H1 (cell line): Measurements from ENCODE around the gene SPEM3. TPM values are rescaled to one million over a fixed set of nuclear protein-coding genes. Genes with fewer than 3 reads are reported as not detected.

ENCODE experiments used
- CTCF ChIA-PET: fragments of 300-600 bp; sonication (Branson Sonifier 250); formaldehyde crosslinking; loops from one replicate; lab custom pipeline; 2021; ENCODE audit not compliant: partially characterized antibody; lab: Charles Lee
- POLR2A ChIA-PET: fragments of 300-600 bp; sonication (Branson Sonifier 250); formaldehyde crosslinking; loops from one replicate; lab custom pipeline; 2021; ENCODE audit warnings: inconsistent platforms; ENCODE audit not compliant: partially characterized antibody; lab: Charles Lee
- DNase-seq, 2 experiments: peaks; one replicate each; pipeline versions ENCODE4 v3.0.0 to v3.0.0-alpha.2; 2010 to 2022; ENCODE audit warnings: low spot score in 2 of 2, low read depth in 1 of 2, mixed read lengths in 1 of 2
- FAIRE-seq: peaks from 2 replicates; lab custom pipeline; 2011; peaks lifted over from hg19 to GRCh38; lab: Jason Lieb, UNC
- H2AFZ ChIP-seq: 2 replicates; pipeline ENCODE4 v1.8.1; 2012; ENCODE audit warnings: low read length, inconsistent platforms
- H2AK5ac ChIP-seq: 2 replicates; pipeline ENCODE4 v1.6.1; 2013; ENCODE audit warnings: low read depth, low read length
- H2BK120ac ChIP-seq: replicated peaks from 2 replicates; pipeline ENCODE3; 2013; ENCODE audit warnings: low read depth, low read length, inconsistent platforms
- H2BK12ac ChIP-seq: 2 replicates; pipeline ENCODE4 v1.6.1; 2013; ENCODE audit warnings: low read depth, low read length
- H2BK15ac ChIP-seq: 2 replicates; pipeline ENCODE4 v1.6.1; 2013; ENCODE audit warnings: low read length
- H2BK20ac ChIP-seq: 2 replicates; pipeline ENCODE4 v1.6.1; 2013; ENCODE audit warnings: low read length
- H2BK5ac ChIP-seq: 2 replicates; pipeline ENCODE4 v1.6.1; 2013; ENCODE audit warnings: low read depth, low read length
- H3K14ac ChIP-seq: 2 replicates; pipeline ENCODE4 v1.6.1; 2013; ENCODE audit warnings: inconsistent platforms; ENCODE audit not compliant: insufficient read length
- H3K18ac ChIP-seq: 2 replicates; pipeline ENCODE4 v1.6.1; 2013; ENCODE audit warnings: low read length; ENCODE audit errors: extremely low read depth
- H3K23ac ChIP-seq: 2 replicates; pipeline ENCODE4 v1.6.1; 2013; ENCODE audit warnings: inconsistent platforms; ENCODE audit not compliant: insufficient read length
- H3K23me2 ChIP-seq: 2 replicates; pipeline ENCODE4 v1.6.1; 2013; ENCODE audit warnings: low read depth, low read length
- H3K27ac ChIP-seq: 2 replicates; pipeline ENCODE4 v1.6.1; 2011; ENCODE audit warnings: low read depth, low read length, inconsistent platforms
- H3K27me3 ChIP-seq, 4 experiments: replicated peaks in 1 of 4; 1 replicate in 1 of 4; 2 replicates in 3 of 4; pipeline versions ENCODE4 v1.6.1 to v1.8.1; 2011 to 2013; ENCODE audit warnings: low read length in 3 of 4, mild to moderate bottlenecking in 3 of 4, inconsistent platforms in 2 of 4, mixed read lengths in 2 of 4, moderate library complexity in 1 of 4; ENCODE audit not compliant: control insufficient read depth in 3 of 4, insufficient read depth in 3 of 4; ENCODE audit errors: extremely low read depth in 1 of 4
- H3K36me3 ChIP-seq, 4 experiments: 2 replicates each; pipeline versions ENCODE4 v1.6.1 to v1.8.1; 2011 to 2013; ENCODE audit warnings: mild to moderate bottlenecking in 4 of 4, low read length in 3 of 4, moderate library complexity in 2 of 4, control low read depth in 1 of 4, inconsistent platforms in 1 of 4; ENCODE audit not compliant: insufficient read depth in 4 of 4, control insufficient read depth in 2 of 4
- H3K4ac ChIP-seq: replicated peaks from 2 replicates; pipeline ENCODE3; 2013; ENCODE audit warnings: low read length, low read depth, mixed read lengths, inconsistent platforms; ENCODE audit not compliant: insufficient read length
- H3K4me1 ChIP-seq, 4 experiments: replicated peaks in 1 of 4; 1 replicate in 1 of 4; 2 replicates in 3 of 4; pipeline versions ENCODE4 v1.6.1 to v1.8.1; 2011 to 2013; ENCODE audit warnings: low read length in 3 of 4, inconsistent platforms in 2 of 4, mixed read lengths in 1 of 4; ENCODE audit not compliant: insufficient read depth in 4 of 4, control insufficient read depth in 3 of 4
- H3K4me2 ChIP-seq, 2 experiments: 2 replicates each; pipeline versions ENCODE4 v1.6.1 to v1.8.1; 2011 to 2013; ENCODE audit warnings: low read depth in 2 of 2, low read length in 2 of 2, control low read depth in 1 of 2, inconsistent platforms in 1 of 2, mild to moderate bottlenecking in 1 of 2; ENCODE audit not compliant: insufficient read depth in 1 of 2
- H3K4me3 ChIP-seq, 4 experiments: fragments of 200-600, 300-600 bp in 1 of 4; sonication (generic), shearing (Covaris generic), sonication (Bioruptor Twin) in 1 of 4; 2 replicates each; pipeline versions ENCODE4 v1.5.1 to v1.8.1; 2011 to 2016; ENCODE audit warnings: low read length in 4 of 4, low read depth in 3 of 4, control low read depth in 2 of 4, inconsistent platforms in 2 of 4, mild to moderate bottlenecking in 2 of 4, mixed read lengths in 1 of 4, moderate library complexity in 1 of 4; ENCODE audit not compliant: insufficient read depth in 2 of 4; ENCODE audit errors: extremely low read depth in 1 of 4
- H3K56ac ChIP-seq: replicated peaks from 2 replicates; pipeline ENCODE3; 2013; ENCODE audit warnings: low read depth, mild to moderate bottlenecking, mixed read lengths, low read length, inconsistent platforms; ENCODE audit not compliant: insufficient read length
- H3K79me1 ChIP-seq: 2 replicates; pipeline ENCODE4 v1.6.1; 2013; ENCODE audit warnings: low read depth, low read length, control low read depth
- H3K79me2 ChIP-seq, 2 experiments: 2 replicates each; pipeline versions ENCODE4 v1.6.1 to v1.8.1; 2012 to 2013; ENCODE audit warnings: low read length in 2 of 2, mild to moderate bottlenecking in 2 of 2, inconsistent platforms in 1 of 2; ENCODE audit not compliant: insufficient read depth in 2 of 2, control insufficient read depth in 1 of 2
- H3K9ac ChIP-seq, 4 experiments: replicated peaks in 1 of 4; 1 replicate in 1 of 4; 2 replicates in 3 of 4; pipeline versions ENCODE4 v1.6.1 to v1.8.1; 2011 to 2013; ENCODE audit warnings: low read depth in 3 of 4, low read length in 3 of 4, control low read depth in 2 of 4, mild to moderate bottlenecking in 2 of 4, moderate library complexity in 2 of 4, inconsistent platforms in 1 of 4; ENCODE audit errors: extremely low read depth in 1 of 4
- H3K9me3 ChIP-seq, 2 experiments: 2 replicates each; pipeline versions ENCODE4 v1.6.1 to v1.8.1; 2012 to 2013; ENCODE audit warnings: mild to moderate bottlenecking in 2 of 2, moderate library complexity in 2 of 2, control low read depth in 1 of 2, inconsistent platforms in 1 of 2, low read depth in 1 of 2, low read length in 1 of 2, mixed read lengths in 1 of 2; ENCODE audit not compliant: insufficient read depth in 2 of 2
- H4K20me1 ChIP-seq, 2 experiments: replicated peaks in 1 of 2; 2 replicates each; pipeline versions ENCODE3 to v1.8.1; 2011 to 2013; ENCODE audit warnings: inconsistent platforms in 2 of 2, low read length in 2 of 2, mild to moderate bottlenecking in 1 of 2; ENCODE audit not compliant: insufficient read depth in 2 of 2, control insufficient read depth in 1 of 2
- H4K5ac ChIP-seq: 2 replicates; pipeline ENCODE4 v1.6.1; 2013; ENCODE audit warnings: low read length, low read depth, mixed read lengths, inconsistent platforms; ENCODE audit not compliant: insufficient read length
- H4K8ac ChIP-seq: 2 replicates; pipeline ENCODE4 v1.8.0; 2013; ENCODE audit warnings: mild to moderate bottlenecking, moderate library complexity, low read length, inconsistent platforms; ENCODE audit not compliant: insufficient read depth; ENCODE audit errors: extremely low read depth
- H4K91ac ChIP-seq: replicated peaks from 2 replicates; pipeline ENCODE3; 2013; ENCODE audit warnings: low read length, mixed read lengths, inconsistent platforms; ENCODE audit not compliant: insufficient read length
- EZH2 ChIP-seq: fragments of 200-600 bp; sonication (generic); IDR thresholded peaks from 2 replicates; pipeline ENCODE4 v1.7.1; 2012; ENCODE audit warnings: low read depth, mild to moderate bottlenecking, moderate library complexity, low read length, inconsistent platforms; ENCODE audit not compliant: severe bottlenecking
- RNF2 ChIP-seq: fragments of 200-900, 300-1000 bp; sonication (generic); IDR thresholded peaks from 2 replicates; pipeline ENCODE4 v1.7.1; 2016; ENCODE audit warnings: borderline replicate concordance, low read depth, mild to moderate bottlenecking, antibody characterized with exemption, low read length; ENCODE audit not compliant: poor library complexity, severe bottlenecking; ENCODE audit errors: missing control alignments
- SP4 ChIP-seq: IDR thresholded peaks from 2 replicates; pipeline ENCODE4 v1.6.1; 2012; ENCODE audit warnings: low read length, inconsistent platforms
- SUZ12 ChIP-seq: fragments of 200-600 bp; sonication (generic); IDR thresholded peaks from 2 replicates; pipeline ENCODE4 v1.6.1; 2012; ENCODE audit warnings: mild to moderate bottlenecking, inconsistent platforms, low read length, moderate library complexity, mixed read lengths
- WGBS, 2 experiments: shearing (Covaris generic) in 1 of 2; methylation state at CpG; one replicate each; pipeline versions ENCODE4 v1.1.6 to v1.1.7; 2013 to 2015; ENCODE audit warnings: low lambda C conversion rate in 2 of 2, mixed read lengths in 2 of 2, inconsistent platforms in 1 of 2, low coverage in 1 of 2, missing lambda C conversion rate in 1 of 2; ENCODE audit not compliant: insufficient replicate concordance in 2 of 2, insufficient coverage in 1 of 2, insufficient read length in 1 of 2; ENCODE audit errors: extremely low coverage in 1 of 2, missing lambda C conversion rate in 1 of 2; 5-methylcytosine and 5-hydroxymethylcytosine counted together
- polyA plus RNA-seq, 7 experiments: library from polyadenylated mRNA; depleted of rRNA in 3 of 7; stranded (reverse) in 5 of 7; unstranded in 2 of 7; fragments of >200 nt in 5 of 7; fragments of 200-250 nt in 2 of 7; gene quantifications; 1 replicate in 5 of 7; 2 replicates in 1 of 7; 4 replicates in 1 of 7; pipeline versions ENCODE4 v1.2.1 to v1.2.3, GENCODE V29; 2011 to 2013; ENCODE audit warnings: missing spikeins in 2 of 7, mixed read lengths in 2 of 7
- total RNA-seq: library from RNA; stranded (reverse); fragmentation: NEBNext Ultra II Directional; extraction: Animal tissue kit (Norgen Biotek cat#: 25700); gene quantifications from 2 replicates; pipeline ENCODE4 v1.2.1, GENCODE V29; 2021
- TF ChIP-seq, protein P1 (sequence below): IDR thresholded peaks from 2 replicates; pipeline ENCODE4 v1.6.1; 2011; ENCODE audit warnings: low read length, improper control_type of control experiment

Gene SPEM3
- total and polyA plus RNA-seq, 2 of the 8 experiments (the other 6 are each of a cell fraction or from before 2014, with no cell fraction given) = 0.02 TPM; not detected in 1

DNA sequence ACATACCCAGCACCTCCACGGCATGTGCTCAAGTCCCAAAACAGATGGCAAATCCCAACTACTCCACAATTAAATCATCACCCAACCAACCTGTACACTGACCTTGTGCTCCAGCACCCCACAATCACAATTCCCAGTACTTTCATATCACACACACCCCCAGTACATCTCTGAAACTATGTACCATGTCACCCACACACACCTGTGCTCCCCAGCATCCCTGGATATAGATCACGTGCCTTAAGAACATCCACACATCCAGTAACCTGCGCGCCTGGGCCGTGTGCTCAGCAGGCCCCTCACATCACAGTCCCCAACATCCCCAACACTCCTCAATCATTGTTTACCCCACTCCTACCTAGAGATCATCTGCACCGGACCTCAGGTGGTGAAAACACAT, 18.9 kb upstream of the SPEM3 start:
- H2BK120ac ChIP-seq = no peak overlapping the region
- no peak overlapping the region for H2BK5ac ChIP-seq
- no peak overlapping the region for H2BK12ac ChIP-seq
- no peaks in the 10 kb centered on the region; a peak in 1 of 7 replicates for H3K27me3 ChIP-seq
- H3K9me3 ChIP-seq = no peaks in the 10 kb centered on the region
- no peak overlapping the region for H3K9ac ChIP-seq
- POLR2A ChIA-PET = interaction anchor here (0.9 to 8.2 kb wide), 9 partner anchors 10 to 176 kb away, joined by 3 to 66 read pairs (median 3); partner anchors contain the start of genes FGF11, POLR2A, TMEM102 and TNK1
- peaks cover 0 to 20% of the 10 kb centered on the region in 2 experiments for H4K20me1 ChIP-seq
- H3K14ac ChIP-seq = no peak overlapping the region
- WGBS, 2 experiments = 94% methylated on average over 6 of the region's 6 CpGs; no CpG with 5 or more reads in 1 of the 2 experiments
- no peak overlapping the region for H3K4me2 ChIP-seq
- H2BK15ac ChIP-seq = no peak overlapping the region
- H2BK20ac ChIP-seq = no peak overlapping the region
- H3K56ac ChIP-seq = no peak overlapping the region
- H4K5ac ChIP-seq = no peak overlapping the region
- H3K79me1 ChIP-seq = peaks cover 4% of the 10 kb centered on the region; the same call in 1 of the 2 replicates
- TF ChIP-seq, protein P1, sequence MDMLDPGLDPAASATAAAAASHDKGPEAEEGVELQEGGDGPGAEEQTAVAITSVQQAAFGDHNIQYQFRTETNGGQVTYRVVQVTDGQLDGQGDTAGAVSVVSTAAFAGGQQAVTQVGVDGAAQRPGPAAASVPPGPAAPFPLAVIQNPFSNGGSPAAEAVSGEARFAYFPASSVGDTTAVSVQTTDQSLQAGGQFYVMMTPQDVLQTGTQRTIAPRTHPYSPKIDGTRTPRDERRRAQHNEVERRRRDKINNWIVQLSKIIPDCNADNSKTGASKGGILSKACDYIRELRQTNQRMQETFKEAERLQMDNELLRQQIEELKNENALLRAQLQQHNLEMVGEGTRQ = no peak
- TF ChIP-seq SP4 (no peak), EZH2 (no peak), SUZ12 (no peak), RNF2 (no peak)
- CTCF ChIA-PET = interaction anchor here (1.2 to 1.6 kb wide), 2 partner anchors 26 to 54 kb away, joined by 3 to 4 read pairs; no protein-coding TSS in a partner anchor
- no peak overlapping the region for H3K23ac ChIP-seq
- H3K36me3 ChIP-seq = peaks cover 2 to 24% (median 17%) of the 10 kb centered on the region in 4 experiments; a peak in 5 of 8 replicates
- FAIRE-seq (no peak), DNase-seq (no peak)
- H3K4me3 ChIP-seq = no peak overlapping the region
- no peak overlapping the region for H2AK5ac ChIP-seq
- no peak overlapping the region for H3K4ac ChIP-seq
- no peak overlapping the region for H4K8ac ChIP-seq
- peaks cover 0 to 19% (median 11%) of the 10 kb centered on the region in 4 experiments; a peak in 5 of 7 replicates for H3K4me1 ChIP-seq
- H3K27ac ChIP-seq = no peak overlapping the region
- H3K23me2 ChIP-seq = peaks cover 13% of the 10 kb centered on the region; the same call in 1 of the 2 replicates
- no peak overlapping the region for H4K91ac ChIP-seq
- H3K79me2 ChIP-seq = peaks cover 0 to 5% of the 10 kb centered on the region in 2 experiments; a peak in 1 of 4 replicates
- no peak overlapping the region for H2AFZ ChIP-seq
- H3K18ac ChIP-seq = no peak overlapping the region
